Effector memory CD8-positive, alpha-beta T cell (primary cell): ENCODE results near the gene GPR137C.
A peak's percentile ranks its signal among the peaks of the same experiment; 100 is the strongest.

Experiments used
- ATAC-seq: fragments of 150-1000 bp; cut with Tn5 transposase; replicated peaks from 2 replicates; pipeline ENCODE4 v1.10.0; 2021; ENCODE audit warnings: mild to moderate bottlenecking, moderate library complexity
- DNase-seq, 3 experiments: peaks; one replicate each; pipeline ENCODE4 v3.0.0; 2021
- H3K27ac Mint-ChIP-seq, 2 donors: one replicate each; pipeline ENCODE4 v1.8.0; 2022; ENCODE audit warnings: mild to moderate bottlenecking in 2 of 2, mixed read lengths in 2 of 2, moderate library complexity in 2 of 2
- H3K27me3 Mint-ChIP-seq, 2 donors: one replicate each; pipeline ENCODE4 v1.8.0; 2022; ENCODE audit warnings: mixed read lengths in 2 of 2
- H3K36me3 Mint-ChIP-seq: one replicate; pipeline ENCODE4 v1.8.0; 2022; ENCODE audit warnings: mild to moderate bottlenecking, moderate library complexity, mixed read lengths; ENCODE audit not compliant: insufficient read depth
- H3K4me1 Mint-ChIP-seq, 2 donors: one replicate each; pipeline ENCODE4 v1.8.0; 2022; ENCODE audit warnings: low read depth in 2 of 2, mixed read lengths in 2 of 2
- H3K4me3 Mint-ChIP-seq, 2 donors: one replicate each; pipeline ENCODE4 v1.8.0; 2022; ENCODE audit warnings: mild to moderate bottlenecking in 2 of 2, mixed read lengths in 2 of 2, moderate library complexity in 2 of 2
- H3K9me3 Mint-ChIP-seq, 2 donors: one replicate each; pipeline ENCODE4 v1.8.0; 2022; ENCODE audit warnings: mixed read lengths in 2 of 2
- total RNA-seq, 9 experiments: gene quantifications; one replicate each; lab custom pipeline; 2026; lab: John Stamatoyannopoulos, UW

Gene GPR137C
- total RNA-seq, result 0 to 1.1 (median 0.12) reads per million in 9 experiments

GRCh38 chr14:52552063-52552988 is at the start of gene GPR137C, which contains the start of gene TXNDC16:
Gene GPR137C (plus strand): TSS chr14:52552836. CDS start chr14:52553148, 312 bp downstream.
Gene TXNDC16 (minus strand): TSS chr14:52552505. CDS start chr14:52543557, 8,948 bp downstream.
- ATAC-seq (peak; percentile 81), DNase-seq (peak; percentile 98 to 100 (median 98))
- Mint-ChIP-seq H3K4me1 (peaks cover 16 to 28% of the 10 kb centered on the region in 2 donors), H3K36me3 (peaks cover 20% of the 10 kb centered on the region), H3K9me3 (no peaks in the 10 kb centered on the region), H3K27ac (peak within 1 kb of the TSS; percentile 94 to 97), H3K4me3 (peak within 1 kb of the TSS; percentile 94 to 98), H3K27me3 (peaks cover 5 to 6% of the 10 kb centered on the region in 2 donors)

- ATAC-seq (no peak), DNase-seq (no peak)
- Mint-ChIP-seq H3K27me3 (no peaks in the 10 kb centered on the region), H3K36me3 (peaks cover 4% of the 10 kb centered on the region), H3K9me3 (no peaks in the 10 kb centered on the region), H3K4me1 (no peaks in the 10 kb centered on the region), H3K4me3 (no peak overlapping the region), H3K27ac (no peak overlapping the region)
Observed at GRCh38 chr14:52513249-52513648, 39.4 kb upstream of the GPR137C start.

- no peaks in the 10 kb centered on the region for H3K9me3 Mint-ChIP-seq
- peaks cover 4% of the 10 kb centered on the region for H3K36me3 Mint-ChIP-seq
- H3K27me3 Mint-ChIP-seq, result no peaks in the 10 kb centered on the region
- H3K4me1 Mint-ChIP-seq, result no peaks in the 10 kb centered on the region
- DNase-seq (no peak), ATAC-seq (no peak)
- peak overlapping the region in 1 of 2 donors; percentile 19 for H3K27ac Mint-ChIP-seq
- no peak overlapping the region for H3K4me3 Mint-ChIP-seq
Observed at GRCh38 chr14:52514046-52514811, 38.4 kb upstream of the GPR137C start.

GRCh38 chr14:52522033-52522432 is 30.6 kb upstream of the GPR137C start:
- Mint-ChIP-seq H3K27ac (no peak overlapping the region), H3K4me1 (no peaks in the 10 kb centered on the region), H3K36me3 (peaks cover 3% of the 10 kb centered on the region), H3K9me3 (no peaks in the 10 kb centered on the region), H3K27me3 (no peaks in the 10 kb centered on the region), H3K4me3 (no peak overlapping the region)
- no peak for DNase-seq
- ATAC-seq, result no peak

- Mint-ChIP-seq H3K27me3 (no peaks in the 10 kb centered on the region), H3K27ac (no peak overlapping the region), H3K36me3 (peaks cover 7% of the 10 kb centered on the region), H3K9me3 (no peaks in the 10 kb centered on the region), H3K4me3 (no peak overlapping the region), H3K4me1 (no peaks in the 10 kb centered on the region)
- DNase-seq (no peak), ATAC-seq (no peak)
Observed at GRCh38 chr14:52522581-52523345, 29.9 kb upstream of the GPR137C start.

- no peaks in the 10 kb centered on the region for H3K27me3 Mint-ChIP-seq
- H3K4me3 Mint-ChIP-seq, result no peak overlapping the region
- DNase-seq, result no peak
- ATAC-seq, result no peak
- peaks cover 7% of the 10 kb centered on the region for H3K36me3 Mint-ChIP-seq
- no peaks in the 10 kb centered on the region for H3K9me3 Mint-ChIP-seq
- no peak overlapping the region for H3K27ac Mint-ChIP-seq
- H3K4me1 Mint-ChIP-seq, result no peaks in the 10 kb centered on the region
Observed at GRCh38 chr14:52527052-52527451, 25.6 kb upstream of the GPR137C start.

- Mint-ChIP-seq H3K36me3 (peaks cover 10% of the 10 kb centered on the region), H3K27me3 (no peaks in the 10 kb centered on the region), H3K27ac (no peak overlapping the region), H3K9me3 (no peaks in the 10 kb centered on the region), H3K4me3 (no peak overlapping the region), H3K4me1 (no peaks in the 10 kb centered on the region)
- ATAC-seq, result peak; percentile 24
- DNase-seq, result no peak
Observed at GRCh38 chr14:52531481-52531880, 21.2 kb upstream of the GPR137C start.

GRCh38 chr14:52536269-52536668 is 16.4 kb upstream of the GPR137C start:
- peaks cover 1 to 8% of the 10 kb centered on the region in 2 donors for H3K4me1 Mint-ChIP-seq

GRCh38 chr14:52538623-52539022 is 14.0 kb upstream of the GPR137C start:
- Mint-ChIP-seq H3K27me3 (no peaks in the 10 kb centered on the region), H3K36me3 (peaks cover 8% of the 10 kb centered on the region), H3K9me3 (no peaks in the 10 kb centered on the region), H3K4me1 (peaks cover 1 to 8% of the 10 kb centered on the region in 2 donors), H3K4me3 (no peak overlapping the region), H3K27ac (no peak overlapping the region)
- ATAC-seq (no peak), DNase-seq (no peak)

More at GRCh38 chr14:52536269-52536668, 16.4 kb upstream of the GPR137C start:
- DNase-seq, result no peak
- no peaks in the 10 kb centered on the region for H3K9me3 Mint-ChIP-seq
- no peaks in the 10 kb centered on the region for H3K27me3 Mint-ChIP-seq
- peaks cover 5% of the 10 kb centered on the region for H3K36me3 Mint-ChIP-seq
- H3K27ac Mint-ChIP-seq, result no peak overlapping the region
- ATAC-seq, result no peak
- H3K4me3 Mint-ChIP-seq, result no peak overlapping the region

GRCh38 chr14:52545584-52546317 is 6.9 kb upstream of the GPR137C start:
- no peak for DNase-seq
- no peaks in the 10 kb centered on the region for H3K9me3 Mint-ChIP-seq
- H3K27me3 Mint-ChIP-seq, result no peaks in the 10 kb centered on the region
- no peak overlapping the region for H3K27ac Mint-ChIP-seq
- peaks cover 8 to 18% of the 10 kb centered on the region in 2 donors for H3K4me1 Mint-ChIP-seq
- H3K36me3 Mint-ChIP-seq, result peaks cover 9% of the 10 kb centered on the region
- no peak for ATAC-seq
- no peak overlapping the region for H3K4me3 Mint-ChIP-seq

GRCh38 chr14:52546318-52546670 is 6.3 kb upstream of the GPR137C start:
- no peak for ATAC-seq
- H3K27me3 Mint-ChIP-seq, result no peaks in the 10 kb centered on the region
- no peak overlapping the region for H3K27ac Mint-ChIP-seq
- H3K4me3 Mint-ChIP-seq, result no peak overlapping the region
- peaks cover 12 to 23% of the 10 kb centered on the region in 2 donors for H3K4me1 Mint-ChIP-seq
- H3K9me3 Mint-ChIP-seq, result no peaks in the 10 kb centered on the region
- no peak for DNase-seq
- peaks cover 10% of the 10 kb centered on the region for H3K36me3 Mint-ChIP-seq

GRCh38 chr14:52547027-52547426 is 5.6 kb upstream of the GPR137C start:
- no peak for DNase-seq
- peaks cover 18 to 30% of the 10 kb centered on the region in 2 donors for H3K4me1 Mint-ChIP-seq

More at GRCh38 chr14:52547027-52547426, 5.6 kb upstream of the GPR137C start:
- H3K36me3 Mint-ChIP-seq, result peaks cover 13% of the 10 kb centered on the region
- no peaks in the 10 kb centered on the region for H3K9me3 Mint-ChIP-seq
- no peak for ATAC-seq
- H3K27ac Mint-ChIP-seq, result no peak overlapping the region
- no peak overlapping the region for H3K4me3 Mint-ChIP-seq
- H3K27me3 Mint-ChIP-seq, result no peaks in the 10 kb centered on the region
